Gastroesophageal sphincter (tissue), 3 donors: ENCODE results near the gene CD96.

ENCODE experiments used
- POLR2A ChIP-seq, 2 donors: fragments of 450-650 bp; IDR thresholded peaks; one replicate each; pipeline ENCODE4 v1.6.1; 2017; ENCODE audit warnings: antibody characterized with exemption in 2 of 2, mild to moderate bottlenecking in 2 of 2, moderate library complexity in 1 of 2
- POLR2AphosphoS5 ChIP-seq: sonication (generic); formaldehyde crosslinking; IDR thresholded peaks from one replicate; pipeline ENCODE4 v1.6.1; 2017; ENCODE audit warnings: antibody characterized with exemption
- TF ChIP-seq, protein P1 (sequence below), 4 experiments: fragments of 200-600 bp in 2 of 4; fragments of 450-650 bp in 2 of 4; sonication (generic) in 1 of 4; IDR thresholded peaks; one replicate each; pipeline ENCODE4 v1.5.1; 2017 to 2019; ENCODE audit warnings: antibody characterized with exemption in 4 of 4, mild to moderate bottlenecking in 2 of 4, moderate library complexity in 2 of 4

- TF ChIP-seq POLR2AphosphoS5 (no peak), POLR2A (IDR thresholded peaks at IDR 0.05) (no peak)
- TF ChIP-seq, protein P1, sequence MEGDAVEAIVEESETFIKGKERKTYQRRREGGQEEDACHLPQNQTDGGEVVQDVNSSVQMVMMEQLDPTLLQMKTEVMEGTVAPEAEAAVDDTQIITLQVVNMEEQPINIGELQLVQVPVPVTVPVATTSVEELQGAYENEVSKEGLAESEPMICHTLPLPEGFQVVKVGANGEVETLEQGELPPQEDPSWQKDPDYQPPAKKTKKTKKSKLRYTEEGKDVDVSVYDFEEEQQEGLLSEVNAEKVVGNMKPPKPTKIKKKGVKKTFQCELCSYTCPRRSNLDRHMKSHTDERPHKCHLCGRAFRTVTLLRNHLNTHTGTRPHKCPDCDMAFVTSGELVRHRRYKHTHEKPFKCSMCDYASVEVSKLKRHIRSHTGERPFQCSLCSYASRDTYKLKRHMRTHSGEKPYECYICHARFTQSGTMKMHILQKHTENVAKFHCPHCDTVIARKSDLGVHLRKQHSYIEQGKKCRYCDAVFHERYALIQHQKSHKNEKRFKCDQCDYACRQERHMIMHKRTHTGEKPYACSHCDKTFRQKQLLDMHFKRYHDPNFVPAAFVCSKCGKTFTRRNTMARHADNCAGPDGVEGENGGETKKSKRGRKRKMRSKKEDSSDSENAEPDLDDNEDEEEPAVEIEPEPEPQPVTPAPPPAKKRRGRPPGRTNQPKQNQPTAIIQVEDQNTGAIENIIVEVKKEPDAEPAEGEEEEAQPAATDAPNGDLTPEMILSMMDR (IDR thresholded peaks at IDR 0.05): no peak
Observed at GRCh38 chr3:111579495-111579894, 37.5 kb downstream of the CD96 start.
